CD4-positive, alpha-beta T cell treated with Interleukin-15 for 1 hour (primary cell): ENCODE measurements around the gene FKTN.

Source experiments
- DNase-seq: peaks from one replicate; pipeline ENCODE4 v3.0.0-alpha.2; 2020

The FKTN gene

DNA sequence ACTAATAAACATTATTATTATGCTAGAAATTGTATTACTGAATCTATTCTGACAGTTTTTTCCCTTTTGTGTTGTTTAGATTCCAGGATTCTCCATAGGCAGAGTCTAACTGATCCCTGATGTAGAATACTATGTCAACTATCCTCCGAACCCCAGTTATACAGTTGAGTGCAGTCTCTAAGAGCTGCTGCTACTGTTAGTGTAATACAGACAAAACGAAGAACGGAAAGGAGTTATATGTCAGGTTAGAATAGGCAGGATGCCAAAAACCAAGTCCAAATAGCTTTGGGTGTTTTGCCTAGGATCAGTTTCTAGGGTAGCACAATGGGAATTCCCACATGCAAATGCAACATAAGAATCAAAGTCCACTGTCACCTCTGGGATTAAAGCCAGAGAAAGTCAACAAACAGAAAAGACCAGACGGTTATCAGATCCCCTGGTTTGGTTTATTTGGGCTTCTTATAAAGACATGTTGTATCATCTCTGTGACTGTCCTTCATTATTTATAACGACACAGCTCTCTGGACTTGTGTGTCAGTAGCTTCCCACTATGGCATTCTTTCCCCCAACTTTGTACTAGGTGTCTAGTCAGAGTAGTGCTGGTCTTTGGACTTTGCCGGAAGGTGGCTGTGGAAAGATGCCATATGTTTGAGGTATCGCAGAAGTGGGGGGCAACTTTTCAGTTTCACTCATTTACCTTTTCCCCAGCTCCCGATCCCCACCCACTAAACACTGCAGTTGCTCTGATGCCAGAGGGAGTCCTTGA, 121.5 kb downstream of the FKTN start:
- no peak for DNase-seq

DNA sequence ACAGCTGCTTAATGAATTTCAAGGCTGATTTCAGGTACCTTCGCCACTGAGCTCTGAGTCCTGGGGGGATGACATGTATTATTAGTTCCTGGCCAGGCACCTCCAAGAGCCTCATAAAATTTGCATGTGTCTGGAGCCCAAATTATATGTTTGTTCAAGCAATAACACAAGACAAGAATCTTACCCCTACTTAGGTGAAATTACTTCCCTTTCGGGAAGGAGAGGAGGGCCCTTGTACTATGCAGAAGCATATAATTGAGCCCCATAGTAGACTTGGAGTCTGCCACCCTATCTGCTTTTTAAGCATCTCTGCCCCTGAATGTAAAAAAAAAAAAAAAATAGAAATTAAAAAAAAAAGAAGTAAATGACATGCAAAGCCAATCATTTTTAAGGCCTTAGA, 123.4 kb downstream of the FKTN start:
- no peak for DNase-seq

- no peak for DNase-seq
Observed at GRCh38 chr9:105681724-105682123, 123.8 kb downstream of the FKTN start.

DNA sequence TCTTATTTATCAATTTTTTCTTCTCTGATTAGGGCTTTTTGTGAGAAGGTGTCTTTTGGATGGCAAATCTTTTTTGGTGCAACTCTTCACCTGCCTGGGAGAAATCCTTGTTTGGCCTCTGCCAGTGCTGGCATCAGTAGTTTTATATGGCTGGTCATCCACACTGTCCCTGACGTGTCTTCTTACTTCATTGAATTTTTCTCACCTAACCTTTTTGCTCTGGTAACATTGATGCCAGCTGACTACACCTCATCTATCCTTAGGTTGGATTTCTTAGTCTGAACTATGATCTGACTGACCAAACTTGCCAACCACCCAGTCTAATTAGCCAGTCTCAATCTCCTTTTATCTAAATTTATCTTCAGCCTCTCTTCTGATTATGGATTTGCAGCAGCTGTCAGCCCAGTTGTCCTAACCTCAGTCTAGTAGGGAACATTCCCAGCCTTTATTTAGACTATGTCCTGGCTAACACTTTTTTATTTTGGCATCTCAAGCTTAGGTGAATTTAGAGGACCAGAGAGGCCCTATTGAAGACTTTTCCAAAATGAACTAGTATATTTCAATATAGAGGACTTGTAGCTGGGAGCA, 125.9 kb downstream of the FKTN start:
- DNase-seq: no peak

DNA sequence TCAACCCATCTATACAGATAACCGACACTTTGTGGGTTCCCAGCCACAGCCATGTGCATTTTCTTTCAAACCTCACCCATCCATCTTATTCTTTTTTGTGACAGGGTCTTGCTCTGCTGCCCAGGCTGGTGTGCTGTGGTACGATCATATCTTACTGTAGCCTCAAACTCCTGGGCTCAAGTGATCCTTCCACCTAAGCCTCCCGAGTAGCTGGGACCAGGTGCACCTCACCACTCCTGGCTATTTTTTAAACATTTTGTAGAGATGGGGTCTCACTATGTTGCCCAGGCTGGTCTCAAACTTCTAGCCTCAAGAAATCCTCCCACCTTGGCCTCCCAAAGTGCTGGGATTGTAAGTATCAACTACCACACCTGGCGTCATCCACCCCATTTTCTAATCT, 129.0 kb downstream of the FKTN start:
- DNase-seq: no peak
